ENCODE measurements around the gene PCAT7. TPM values are rescaled to one million over a fixed set of nuclear protein-coding genes. Genes with fewer than 3 reads are reported as not detected.

Gene PCAT7
- total RNA-seq, 1 experiment from 2014 or later = 4.0 TPM

- H3K27ac Mint-ChIP-seq = no peak within 1 kb of the TSS
- Histone ChIP-seq H3K79me1 (ENCODE audit: insufficient read depth, low read depth, low read length, poor library complexity, severe bottlenecking) (no peaks in the 10 kb centered on the region), H2BK12ac (ENCODE audit: insufficient read length, low read depth, low read length) (no peak within 1 kb of the TSS), H4K5ac (ENCODE audit: insufficient read length, low read depth, low read length) (no peak within 1 kb of the TSS), H2BK15ac (ENCODE audit: low read depth, low read length) (no peak within 1 kb of the TSS), H3K23ac (ENCODE audit: insufficient read length, low read depth, low read length) (no peak within 1 kb of the TSS), H2BK120ac (ENCODE audit: low read depth, low read length, poor library complexity, severe bottlenecking) (no peak within 1 kb of the TSS), H3K4me1 (ENCODE audit: insufficient read depth, low read length) (no peaks in the 10 kb centered on the region), H3K9me3 (ENCODE audit: control insufficient read depth, low read depth, low read length) (no peaks in the 10 kb centered on the region), H3K4me2 (ENCODE audit: insufficient read depth, insufficient read length, low read length) (no peak within 1 kb of the TSS), H3K9ac (ENCODE audit: extremely low read depth, insufficient read length, low read length) (no peak within 1 kb of the TSS), H3K18ac (ENCODE audit: insufficient read length, low read depth, low read length) (no peak within 1 kb of the TSS), H4K91ac (ENCODE audit: insufficient read length, low read depth, low read length) (no peak within 1 kb of the TSS), H3K23me2 (ENCODE audit: insufficient read length, low read depth, low read length, poor library complexity, severe bottlenecking) (peaks cover 3% of the 10 kb centered on the region), H3K56ac (ENCODE audit: insufficient read length, low read depth, low read length) (no peak within 1 kb of the TSS), H3T11ph (ENCODE audit: low read length) (no peak within 1 kb of the TSS), H3K27ac (ENCODE audit: insufficient read length, low read depth, low read length) (no peak within 1 kb of the TSS), H2AFZ (ENCODE audit: low read length) (no peak within 1 kb of the TSS), H2BK20ac (ENCODE audit: low read depth, low read length, poor library complexity, severe bottlenecking) (no peak within 1 kb of the TSS), H3K14ac (ENCODE audit: insufficient read depth, low read length) (no peak within 1 kb of the TSS), H2AK5ac (ENCODE audit: insufficient read length, low read length) (no peak within 1 kb of the TSS), H4K8ac (replicated peaks; ENCODE audit: insufficient read length, low read depth, low read length) (no peak within 1 kb of the TSS), H3K79me2 (ENCODE audit: insufficient read depth, low read length) (no peaks in the 10 kb centered on the region), H2BK5ac (ENCODE audit: insufficient read length, low read length) (no peak within 1 kb of the TSS), H4K20me1 (ENCODE audit: control insufficient read depth, insufficient read depth, insufficient read length) (no peaks in the 10 kb centered on the region), H3K27me3 (ENCODE audit: insufficient read depth, low read length) (no peaks in the 10 kb centered on the region), H3K4ac (ENCODE audit: low read depth, low read length) (no peak within 1 kb of the TSS)
- H3K4me1 Mint-ChIP-seq = no peaks in the 10 kb centered on the region; a peak in 1 of 4 replicates
- WGBS (ENCODE audit: extremely low coverage, insufficient read length, low lambda C conversion rate) = no CpG with 5 or more reads among the region's 21 CpGs
- no peak within 1 kb of the TSS for H3K4me3 Mint-ChIP-seq
- no peak for DNase-seq
- H3K27me3 Mint-ChIP-seq (ENCODE audit: low read depth) = peaks cover 11% of the 10 kb centered on the region
- H3K36me3 Mint-ChIP-seq (ENCODE audit: insufficient read depth in 1 of 3, low read depth in 3 of 3) = no peaks in the 10 kb centered on the region; a peak in 2 of 7 replicates
- TF ChIP-seq CTCF (conservative IDR thresholded peaks at IDR 0.05) = no peak
- H3K9me3 Mint-ChIP-seq = no peaks in the 10 kb centered on the region
Measured at GRCh38 chr9:94593459-94594345, 38.8 kb downstream of the PCAT7 start, which contains the start of gene FBP2. FBP2 (minus strand) TSS chr9:94593824; CDS start chr9:94593726, 98 bp downstream.
